DMS153 (cell line): ENCODE measurements around the gene IPMK.

Source experiments
- DNase-seq: peaks from one replicate; lab custom pipeline; 2025; lab: John Stamatoyannopoulos, UW

The IPMK gene

DNA sequence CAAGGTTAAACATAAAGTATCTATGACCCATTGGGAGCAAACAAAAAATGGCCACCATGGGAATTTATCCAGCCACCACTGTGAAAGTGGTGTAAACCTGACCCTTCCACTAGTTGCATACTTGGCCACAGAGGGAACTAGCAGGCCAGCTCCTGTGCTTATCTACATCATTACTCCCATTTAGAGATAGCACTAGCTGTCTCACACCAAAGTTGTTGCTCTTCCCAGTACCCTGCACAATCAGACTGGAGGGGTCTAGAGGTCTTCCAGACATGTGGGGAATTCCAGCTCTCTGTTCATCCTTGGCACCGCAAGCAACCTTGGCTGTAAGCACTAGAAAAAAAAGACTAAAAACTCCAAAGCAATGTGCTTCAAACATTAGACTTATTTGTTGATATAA lies 113.9 kb downstream of the IPMK start:
- DNase-seq: no peak

GRCh38 chr10:58152673-58153263 lies 114.9 kb downstream of the IPMK start:
- peak; percentile 72 for DNase-seq

DNA sequence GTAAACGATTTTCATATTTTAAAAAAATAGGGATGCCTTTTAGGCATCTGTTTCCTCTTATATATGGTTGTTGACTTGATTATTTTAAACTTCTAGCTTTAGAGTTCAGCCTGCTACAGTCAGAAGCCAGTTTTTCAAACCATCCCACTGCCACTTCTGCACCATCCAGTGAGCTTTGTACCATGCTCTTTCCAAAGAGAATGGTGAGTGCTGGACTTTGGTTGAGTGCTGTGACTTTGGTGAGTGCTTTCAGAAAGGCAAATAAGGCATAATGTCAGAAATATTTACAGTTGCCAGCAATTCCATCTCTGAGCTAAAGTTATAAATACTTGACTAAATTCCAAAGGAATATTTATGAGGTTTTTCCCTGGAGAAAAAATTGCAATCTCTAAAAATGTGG lies 117.4 kb downstream of the IPMK start:
- no peak for DNase-seq

DNA sequence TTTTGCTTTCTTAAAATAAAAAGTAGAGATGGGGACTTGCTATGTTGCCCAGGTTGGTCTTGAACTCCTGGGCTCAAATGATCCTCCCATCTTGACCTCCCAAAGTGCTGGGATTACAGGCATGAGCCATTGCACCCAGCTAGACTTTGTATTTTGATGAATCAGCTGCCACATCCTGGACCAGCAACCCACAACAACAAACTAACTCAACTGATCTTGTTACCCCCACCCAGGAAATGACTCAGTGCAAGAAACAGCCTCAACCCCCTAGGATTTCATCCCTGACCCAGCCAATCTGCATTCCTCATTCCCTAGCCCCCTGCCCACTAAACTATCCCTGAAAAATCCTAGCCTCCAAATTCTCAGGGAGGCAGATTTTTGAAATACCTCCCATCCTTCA lies 123.8 kb downstream of the IPMK start:
- DNase-seq: no peak
